Panc1 (cell line): ENCODE measurements around the gene GRID2. TPM values are rescaled to one million over a fixed set of nuclear protein-coding genes. Genes with fewer than 3 reads are reported as not detected.

Experiments
- ATAC-seq: fragments of 200-7000 bp; cut with Tn5 transposase; 2 replicates; pipeline ENCODE4 v1.9.1; 2020; ENCODE audit warnings: mild to moderate bottlenecking, moderate library complexity
- BruUV-seq: library from RNA; stranded (reverse); fragments of 400-500 nt; replicated peaks from 2 replicates; lab custom pipeline; 2021; lab: Mats Ljungman, UMichigan
- CTCF ChIA-PET: fragments of 300-600 bp; sonication (Branson Sonifier 250); formaldehyde crosslinking; loops from one replicate; lab custom pipeline; 2022; ENCODE audit warnings: antibody characterized with exemption; lab: Charles Lee
- POLR2A ChIA-PET: fragments of 300-600 bp; sonication (Branson Sonifier 250); formaldehyde crosslinking; loops from one replicate; lab custom pipeline; 2022; ENCODE audit warnings: antibody characterized with exemption; lab: Charles Lee
- DNase-seq: peaks from one replicate; pipeline ENCODE4 v3.0.0-alpha.2; 2010; ENCODE audit warnings: low read depth, low spot score
- H3K27ac ChIP-seq: 2 replicates; pipeline ENCODE4 v1.5.1; 2011; ENCODE audit warnings: mild to moderate bottlenecking, low read length, inconsistent platforms
- H3K27me3 ChIP-seq: fragments of 200-500 bp; sonication (Bioruptor generic); 2 replicates; pipeline ENCODE4 v1.6.0; 2014; ENCODE audit warnings: low read length, inconsistent platforms; ENCODE audit not compliant: control insufficient read depth, insufficient read depth
- H3K36me3 ChIP-seq: fragments of 200-500 bp; sonication (Bioruptor generic); 2 replicates; pipeline ENCODE4 v1.5.1; 2014; ENCODE audit warnings: inconsistent platforms, mild to moderate bottlenecking, low read length, moderate library complexity; ENCODE audit not compliant: control insufficient read depth, insufficient read depth
- H3K4me1 ChIP-seq: 2 replicates; pipeline ENCODE4 v1.5.1; 2011; ENCODE audit warnings: inconsistent platforms, mild to moderate bottlenecking, low read length, moderate library complexity; ENCODE audit not compliant: control insufficient read depth, insufficient read depth
- H3K4me3 ChIP-seq, 2 experiments: 2 replicates each; pipeline ENCODE4 v1.5.1; 2011 to 2012; ENCODE audit warnings: low read depth in 2 of 2, low read length in 2 of 2, mild to moderate bottlenecking in 2 of 2, inconsistent platforms in 1 of 2, moderate library complexity in 1 of 2
- H3K9me3 ChIP-seq: fragments of 200-500 bp; sonication (Bioruptor generic); 2 replicates; pipeline ENCODE4 v1.5.1; 2014; ENCODE audit warnings: low read depth, mild to moderate bottlenecking, inconsistent platforms, low read length, moderate library complexity; ENCODE audit not compliant: control insufficient read depth, insufficient read depth
- POLR2AphosphoS5 ChIP-seq: IDR thresholded peaks from 2 replicates; pipeline ENCODE4 v1.6.1; 2012; ENCODE audit warnings: mild to moderate bottlenecking, low read depth, low read length, moderate library complexity
- SIN3A ChIP-seq: IDR thresholded peaks from 2 replicates; pipeline ENCODE4 v1.6.1; 2012; ENCODE audit warnings: low read depth, mild to moderate bottlenecking, low read length, moderate library complexity, borderline replicate concordance; ENCODE audit not compliant: insufficient read depth
- TCF7L2 ChIP-seq: IDR thresholded peaks from 2 replicates; pipeline ENCODE4 v1.6.1; 2011; ENCODE audit warnings: mild to moderate bottlenecking, low read depth, low read length, inconsistent platforms
- in situ Hi-C: cut with HindIII; loops from 2 replicates; pipeline ENCODE4 v1.10.0; 2016; ENCODE audit warnings: low sequenced_read_pairs, low pct_unique_long_range_greater_than_20kb
- intact Hi-C: fragments of 100-400 bp; cut with micrococcal nuclease; formaldehyde crosslinking; loops from one replicate; pipeline ENCODE4 v1.10.0; 2022; ENCODE audit not compliant: unreplicated experiment
- total RNA-seq: library from RNA; stranded (reverse); gene quantifications from one replicate; pipeline ENCODE4 v1.2.1, GENCODE V29; 2021; ENCODE audit not compliant: unreplicated experiment
- TF ChIP-seq, protein P1 (sequence below): fragments of 450-650 bp; IDR thresholded peaks from 2 replicates; pipeline ENCODE4 v1.5.1; 2017; ENCODE audit warnings: mild to moderate bottlenecking
- TF ChIP-seq, protein P2 (sequence below), 2 experiments: IDR thresholded peaks; 2 replicates each; pipeline ENCODE4 v1.6.1; 2011 to 2012; ENCODE audit warnings: low read depth in 2 of 2, control low read depth in 1 of 2, low read length in 1 of 2, mild to moderate bottlenecking in 1 of 2, moderate library complexity in 1 of 2; ENCODE audit not compliant: insufficient read depth in 1 of 2

Gene GRID2
- total RNA-seq, 1 experiment from 2014 or later, result 0.08 TPM

DNA sequence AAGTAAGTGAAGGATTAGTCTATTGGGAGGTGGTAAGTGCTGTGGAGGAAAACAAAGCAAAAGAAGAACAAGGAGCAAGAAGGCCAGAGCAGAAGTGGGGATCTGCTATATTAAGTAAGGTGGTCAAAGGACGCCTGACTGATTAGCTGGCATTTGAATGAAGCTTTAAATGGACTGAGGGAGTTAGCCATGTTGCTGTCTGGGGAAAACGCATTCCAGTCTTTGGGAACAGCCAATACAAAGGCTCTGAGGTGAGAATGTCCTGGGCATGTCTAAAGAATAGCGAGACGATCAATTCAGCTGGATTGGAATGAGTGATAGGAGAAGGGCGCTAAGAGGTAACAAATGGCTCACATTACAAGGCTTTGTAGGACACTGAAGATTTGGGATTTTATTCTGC lies 1476.3 kb downstream of the GRID2 start:
- Histone ChIP-seq H3K4me1 (no peaks in the 10 kb centered on the region), H3K9me3 (no peaks in the 10 kb centered on the region), H3K27ac (no peak overlapping the region), H3K36me3 (no peaks in the 10 kb centered on the region), H3K4me3 (no peak overlapping the region), H3K27me3 (no peaks in the 10 kb centered on the region)
- intact Hi-C loops (no loop called here), in situ Hi-C loops (no loop called here)
- DNase-seq, result no peak
- no TSS peak for BruUV-seq
- ATAC-seq, result no peak
- POLR2A ChIA-PET, result no interaction called here
- CTCF ChIA-PET, result no interaction called here
- TF ChIP-seq SIN3A (no peak), TCF7L2 (no peak)
- TF ChIP-seq, protein P1, sequence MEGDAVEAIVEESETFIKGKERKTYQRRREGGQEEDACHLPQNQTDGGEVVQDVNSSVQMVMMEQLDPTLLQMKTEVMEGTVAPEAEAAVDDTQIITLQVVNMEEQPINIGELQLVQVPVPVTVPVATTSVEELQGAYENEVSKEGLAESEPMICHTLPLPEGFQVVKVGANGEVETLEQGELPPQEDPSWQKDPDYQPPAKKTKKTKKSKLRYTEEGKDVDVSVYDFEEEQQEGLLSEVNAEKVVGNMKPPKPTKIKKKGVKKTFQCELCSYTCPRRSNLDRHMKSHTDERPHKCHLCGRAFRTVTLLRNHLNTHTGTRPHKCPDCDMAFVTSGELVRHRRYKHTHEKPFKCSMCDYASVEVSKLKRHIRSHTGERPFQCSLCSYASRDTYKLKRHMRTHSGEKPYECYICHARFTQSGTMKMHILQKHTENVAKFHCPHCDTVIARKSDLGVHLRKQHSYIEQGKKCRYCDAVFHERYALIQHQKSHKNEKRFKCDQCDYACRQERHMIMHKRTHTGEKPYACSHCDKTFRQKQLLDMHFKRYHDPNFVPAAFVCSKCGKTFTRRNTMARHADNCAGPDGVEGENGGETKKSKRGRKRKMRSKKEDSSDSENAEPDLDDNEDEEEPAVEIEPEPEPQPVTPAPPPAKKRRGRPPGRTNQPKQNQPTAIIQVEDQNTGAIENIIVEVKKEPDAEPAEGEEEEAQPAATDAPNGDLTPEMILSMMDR, result no peak

DNA sequence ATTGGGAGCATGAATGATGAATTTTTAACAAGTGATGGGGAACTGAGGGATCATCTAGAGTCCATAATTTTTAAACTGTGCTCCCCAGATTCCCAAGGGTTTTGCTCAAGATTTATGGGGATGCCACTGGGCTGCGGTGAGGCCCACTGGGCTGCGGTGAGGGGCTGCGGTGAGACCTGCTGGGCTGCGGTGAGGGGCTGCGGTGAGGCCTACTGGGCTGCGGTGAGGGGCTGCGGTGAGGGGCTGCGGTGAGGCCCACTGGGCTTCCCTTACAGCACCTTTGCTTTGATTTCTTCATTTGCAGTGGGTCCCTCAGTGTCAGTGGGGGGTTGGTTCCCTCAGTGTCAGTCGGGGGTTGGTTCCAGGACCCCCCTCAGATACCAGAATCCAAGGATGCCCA lies 1477.4 kb downstream of the GRID2 start:
- no peaks in the 10 kb centered on the region for H3K9me3 ChIP-seq
- no peak overlapping the region for H3K4me3 ChIP-seq
- in situ Hi-C loops, result no loop called here
- POLR2A ChIA-PET, result no interaction called here
- no peak overlapping the region for H3K27ac ChIP-seq
- no peaks in the 10 kb centered on the region for H3K27me3 ChIP-seq
- H3K4me1 ChIP-seq, result no peaks in the 10 kb centered on the region
- intact Hi-C loops, result no loop called here
- H3K36me3 ChIP-seq, result no peaks in the 10 kb centered on the region
- TF ChIP-seq TCF7L2, result no peak
- no peak for TF ChIP-seq POLR2AphosphoS5
- TF ChIP-seq, protein P1, result no peak
- TF ChIP-seq, protein P2, sequence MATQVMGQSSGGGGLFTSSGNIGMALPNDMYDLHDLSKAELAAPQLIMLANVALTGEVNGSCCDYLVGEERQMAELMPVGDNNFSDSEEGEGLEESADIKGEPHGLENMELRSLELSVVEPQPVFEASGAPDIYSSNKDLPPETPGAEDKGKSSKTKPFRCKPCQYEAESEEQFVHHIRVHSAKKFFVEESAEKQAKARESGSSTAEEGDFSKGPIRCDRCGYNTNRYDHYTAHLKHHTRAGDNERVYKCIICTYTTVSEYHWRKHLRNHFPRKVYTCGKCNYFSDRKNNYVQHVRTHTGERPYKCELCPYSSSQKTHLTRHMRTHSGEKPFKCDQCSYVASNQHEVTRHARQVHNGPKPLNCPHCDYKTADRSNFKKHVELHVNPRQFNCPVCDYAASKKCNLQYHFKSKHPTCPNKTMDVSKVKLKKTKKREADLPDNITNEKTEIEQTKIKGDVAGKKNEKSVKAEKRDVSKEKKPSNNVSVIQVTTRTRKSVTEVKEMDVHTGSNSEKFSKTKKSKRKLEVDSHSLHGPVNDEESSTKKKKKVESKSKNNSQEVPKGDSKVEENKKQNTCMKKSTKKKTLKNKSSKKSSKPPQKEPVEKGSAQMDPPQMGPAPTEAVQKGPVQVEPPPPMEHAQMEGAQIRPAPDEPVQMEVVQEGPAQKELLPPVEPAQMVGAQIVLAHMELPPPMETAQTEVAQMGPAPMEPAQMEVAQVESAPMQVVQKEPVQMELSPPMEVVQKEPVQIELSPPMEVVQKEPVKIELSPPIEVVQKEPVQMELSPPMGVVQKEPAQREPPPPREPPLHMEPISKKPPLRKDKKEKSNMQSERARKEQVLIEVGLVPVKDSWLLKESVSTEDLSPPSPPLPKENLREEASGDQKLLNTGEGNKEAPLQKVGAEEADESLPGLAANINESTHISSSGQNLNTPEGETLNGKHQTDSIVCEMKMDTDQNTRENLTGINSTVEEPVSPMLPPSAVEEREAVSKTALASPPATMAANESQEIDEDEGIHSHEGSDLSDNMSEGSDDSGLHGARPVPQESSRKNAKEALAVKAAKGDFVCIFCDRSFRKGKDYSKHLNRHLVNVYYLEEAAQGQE (IDR thresholded peaks at IDR 0.05; ENCODE audit: insufficient read depth in 1 of 2, low read depth in 2 of 2, low read length in 1 of 2), result no peak
- no peak for TF ChIP-seq SIN3A
- BruUV-seq, result no TSS peak
- no peak for DNase-seq
- ATAC-seq, result no peak
- CTCF ChIA-PET, result no interaction called here
